GM18520 (cell line): ENCODE results near the gene TUBB.
"Not testable (repeated sequence)": the region's sequence is repeated elsewhere in the genome, so short reads cannot be mapped to it uniquely, and the experiment has no call there.

ENCODE experiments used
- ATAC-seq: cut with Tn5 transposase; IDR thresholded peaks from one replicate; pipeline ENCODE4 v1.9.1; 2021; ENCODE audit not compliant: unreplicated experiment

The TUBB gene

DNA sequence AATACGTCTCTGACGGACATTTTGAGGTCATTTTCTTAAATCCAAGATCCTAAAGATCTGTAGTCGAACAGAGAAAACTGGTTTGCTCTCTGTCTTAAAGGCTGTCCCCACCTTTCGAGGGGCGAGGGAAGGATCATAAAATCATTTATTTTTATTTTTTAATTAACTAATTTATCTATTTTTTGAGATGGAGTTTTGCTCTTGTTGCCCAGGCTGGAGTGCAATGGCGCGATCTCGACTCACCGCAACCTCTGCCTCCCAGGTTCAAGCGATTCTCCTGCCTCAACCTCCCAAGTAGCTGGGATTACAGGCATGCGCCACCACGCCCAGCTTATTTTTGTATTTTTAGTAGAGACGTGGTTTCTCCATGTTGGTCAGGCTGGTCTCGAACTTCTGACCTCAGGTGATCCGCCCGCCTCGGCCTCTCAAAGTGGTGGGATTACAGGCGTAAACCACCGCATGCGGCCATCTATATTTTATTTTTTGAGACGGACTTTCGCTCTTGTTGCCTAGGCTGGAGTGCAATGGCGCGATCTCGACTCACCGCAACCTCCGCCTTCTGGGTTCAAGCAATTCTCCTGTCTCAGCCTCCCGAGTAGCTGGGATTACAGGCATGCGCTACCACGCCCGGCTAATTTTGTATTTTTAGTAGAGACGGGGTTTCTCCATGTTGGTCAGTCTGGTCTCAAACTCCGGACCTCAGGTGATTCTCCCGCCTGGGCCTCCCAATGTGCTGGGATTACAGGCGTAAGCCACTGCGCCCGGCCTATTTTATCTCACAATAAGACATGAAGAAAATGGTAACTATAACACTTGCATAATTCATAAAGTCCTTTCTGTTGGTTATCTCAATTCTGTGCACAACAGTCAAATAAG lies 2.1 kb upstream of the TUBB start:
- ATAC-seq: not testable (repeated sequence)

DNA sequence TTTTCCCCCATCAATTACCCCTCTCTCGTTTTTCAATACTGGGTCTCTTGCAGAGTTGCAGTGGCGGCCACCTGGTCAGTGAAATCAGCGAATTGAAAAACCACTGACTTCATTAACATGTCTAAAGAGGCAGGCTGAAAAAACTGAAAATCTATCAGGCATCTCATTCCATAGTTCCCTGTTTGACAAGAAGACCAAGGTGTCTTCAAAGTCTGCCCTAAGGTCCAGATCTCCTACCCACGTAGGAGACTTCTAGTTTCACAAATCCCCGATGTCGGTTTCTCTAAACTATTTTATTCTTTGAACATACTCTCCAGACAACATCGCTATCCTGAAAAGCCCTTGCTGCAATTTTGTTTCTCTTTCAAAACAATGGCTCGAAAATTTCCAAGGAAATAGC lies 796 bp upstream of the TUBB start:
- no peak for ATAC-seq

DNA sequence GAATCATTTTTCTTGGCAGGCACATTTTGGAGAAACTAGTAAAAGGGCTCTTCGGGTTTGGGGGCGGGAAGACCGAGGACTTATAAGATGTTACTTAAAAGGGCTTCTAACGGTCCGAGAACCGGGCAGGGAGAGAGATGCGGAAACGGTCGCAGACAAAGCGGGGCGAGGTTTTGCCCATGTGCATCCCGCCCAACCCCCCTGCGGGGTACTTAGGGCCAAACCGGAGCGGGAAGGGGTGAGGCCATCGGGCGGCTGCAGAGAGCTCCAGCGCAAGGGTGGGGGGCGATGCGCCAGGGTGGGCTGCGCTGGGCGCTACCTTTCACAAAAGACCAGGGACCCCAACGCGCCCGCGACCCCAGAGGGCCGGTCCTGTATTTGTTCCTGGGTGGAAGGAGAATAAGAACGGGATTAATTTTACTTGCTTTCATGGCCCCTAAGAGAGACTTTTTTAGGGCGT lies 616 bp downstream of the TUBB start:
- no peak for ATAC-seq

DNA sequence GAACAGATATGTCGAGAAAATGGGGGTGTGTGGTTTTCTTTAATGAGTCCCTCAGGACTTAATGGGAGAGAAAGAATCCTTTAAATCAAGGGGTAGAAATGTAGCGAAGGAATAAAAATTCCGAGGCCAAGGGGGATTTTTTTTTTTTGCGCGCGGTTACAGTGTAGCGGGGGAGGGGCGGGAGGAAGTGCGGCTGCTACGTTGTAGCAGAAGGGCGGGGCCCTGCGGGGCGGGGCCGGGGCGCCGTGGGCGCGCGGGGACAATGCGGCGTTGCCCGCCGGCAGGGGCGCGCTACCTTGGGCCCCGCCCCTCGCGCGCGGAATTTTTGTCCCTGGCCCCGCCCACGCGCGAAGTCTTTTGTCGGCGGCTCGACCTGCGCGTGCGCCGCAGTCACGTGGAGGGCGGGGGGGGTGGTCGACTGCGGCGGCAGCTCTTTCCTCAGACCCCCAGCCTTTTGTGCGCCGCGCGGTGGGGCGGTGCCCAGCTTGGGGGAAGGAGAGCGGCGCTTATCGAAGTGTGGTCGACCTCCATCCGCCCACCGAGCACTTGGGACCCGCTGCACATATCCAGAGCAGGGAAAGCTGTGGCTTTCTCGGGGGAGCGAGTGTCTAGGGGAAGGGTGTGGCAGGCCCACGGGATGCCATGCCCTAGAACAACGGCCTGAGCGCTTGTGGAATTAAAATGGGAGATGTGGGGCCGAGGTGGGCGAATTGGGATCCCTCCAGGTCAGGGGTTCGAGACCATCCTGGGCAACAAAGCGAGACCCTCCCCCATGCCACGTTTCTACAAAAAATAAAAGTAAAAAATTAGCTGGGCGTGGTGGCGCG lies 1.3 kb downstream of the TUBB start:
- ATAC-seq: peak; percentile 13

DNA sequence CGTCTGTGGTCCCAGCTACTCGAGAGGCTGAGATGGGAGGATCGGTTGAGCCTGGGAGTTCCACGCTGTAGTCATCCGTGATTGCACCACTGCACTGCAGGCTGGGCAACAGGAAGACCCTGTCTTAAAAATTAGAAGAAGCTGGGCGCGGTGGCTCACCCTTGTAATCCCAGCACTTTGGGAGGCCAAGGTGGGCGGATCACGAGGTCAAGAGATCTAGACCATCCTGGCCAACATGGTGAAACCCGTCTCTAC lies 1.8 kb downstream of the TUBB start:
- ATAC-seq: not testable (repeated sequence)

DNA sequence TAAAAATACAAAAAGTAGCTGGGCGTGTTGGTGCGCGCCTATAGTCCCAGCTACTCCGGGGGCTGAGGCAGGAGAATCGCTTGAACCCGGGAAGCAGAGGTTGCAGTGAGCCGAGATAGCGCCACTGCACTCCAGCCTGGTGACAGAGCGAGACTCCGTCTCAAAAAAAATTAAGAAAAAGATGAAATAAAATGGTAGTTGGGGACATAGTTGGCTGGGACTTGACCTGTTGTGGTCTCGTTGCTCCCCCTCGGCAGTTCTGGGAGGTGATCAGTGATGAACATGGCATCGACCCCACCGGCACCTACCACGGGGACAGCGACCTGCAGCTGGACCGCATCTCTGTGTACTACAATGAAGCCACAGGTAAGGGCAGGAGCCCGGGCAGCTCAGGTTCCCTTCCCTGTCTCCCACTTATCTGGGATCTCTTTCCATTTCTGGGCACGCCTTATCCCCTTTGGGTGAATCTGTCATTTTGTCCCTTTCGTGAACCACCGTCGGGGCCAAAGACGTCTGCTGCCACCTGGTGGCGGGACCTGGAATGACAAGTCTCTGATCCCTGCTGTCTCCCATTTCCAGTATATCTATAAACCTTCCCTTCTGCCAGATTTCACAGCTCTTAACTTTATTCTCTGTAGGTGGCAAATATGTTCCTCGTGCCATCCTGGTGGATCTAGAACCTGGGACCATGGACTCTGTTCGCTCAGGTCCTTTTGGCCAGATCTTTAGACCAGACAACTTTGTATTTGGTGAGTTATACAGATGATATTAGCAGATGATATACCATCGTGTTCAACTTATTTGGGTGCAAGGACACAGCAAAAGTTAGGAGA lies 2.3 kb downstream of the TUBB start:
- no peak for ATAC-seq

DNA sequence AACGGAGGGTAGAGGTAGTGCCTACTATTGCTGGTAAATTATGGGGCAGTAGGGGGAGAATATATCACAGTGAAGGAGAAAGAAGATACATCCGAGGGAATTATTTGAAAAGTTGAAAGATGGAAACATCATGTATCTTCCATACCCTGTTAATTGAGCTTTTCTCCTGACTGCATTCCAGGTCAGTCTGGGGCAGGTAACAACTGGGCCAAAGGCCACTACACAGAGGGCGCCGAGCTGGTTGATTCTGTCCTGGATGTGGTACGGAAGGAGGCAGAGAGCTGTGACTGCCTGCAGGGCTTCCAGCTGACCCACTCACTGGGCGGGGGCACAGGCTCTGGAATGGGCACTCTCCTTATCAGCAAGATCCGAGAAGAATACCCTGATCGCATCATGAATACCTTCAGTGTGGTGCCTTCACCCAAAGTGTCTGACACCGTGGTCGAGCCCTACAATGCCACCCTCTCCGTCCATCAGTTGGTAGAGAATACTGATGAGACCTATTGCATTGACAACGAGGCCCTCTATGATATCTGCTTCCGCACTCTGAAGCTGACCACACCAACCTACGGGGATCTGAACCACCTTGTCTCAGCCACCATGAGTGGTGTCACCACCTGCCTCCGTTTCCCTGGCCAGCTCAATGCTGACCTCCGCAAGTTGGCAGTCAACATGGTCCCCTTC lies 3.1 kb downstream of the TUBB start:
- ATAC-seq: not testable (repeated sequence)

DNA sequence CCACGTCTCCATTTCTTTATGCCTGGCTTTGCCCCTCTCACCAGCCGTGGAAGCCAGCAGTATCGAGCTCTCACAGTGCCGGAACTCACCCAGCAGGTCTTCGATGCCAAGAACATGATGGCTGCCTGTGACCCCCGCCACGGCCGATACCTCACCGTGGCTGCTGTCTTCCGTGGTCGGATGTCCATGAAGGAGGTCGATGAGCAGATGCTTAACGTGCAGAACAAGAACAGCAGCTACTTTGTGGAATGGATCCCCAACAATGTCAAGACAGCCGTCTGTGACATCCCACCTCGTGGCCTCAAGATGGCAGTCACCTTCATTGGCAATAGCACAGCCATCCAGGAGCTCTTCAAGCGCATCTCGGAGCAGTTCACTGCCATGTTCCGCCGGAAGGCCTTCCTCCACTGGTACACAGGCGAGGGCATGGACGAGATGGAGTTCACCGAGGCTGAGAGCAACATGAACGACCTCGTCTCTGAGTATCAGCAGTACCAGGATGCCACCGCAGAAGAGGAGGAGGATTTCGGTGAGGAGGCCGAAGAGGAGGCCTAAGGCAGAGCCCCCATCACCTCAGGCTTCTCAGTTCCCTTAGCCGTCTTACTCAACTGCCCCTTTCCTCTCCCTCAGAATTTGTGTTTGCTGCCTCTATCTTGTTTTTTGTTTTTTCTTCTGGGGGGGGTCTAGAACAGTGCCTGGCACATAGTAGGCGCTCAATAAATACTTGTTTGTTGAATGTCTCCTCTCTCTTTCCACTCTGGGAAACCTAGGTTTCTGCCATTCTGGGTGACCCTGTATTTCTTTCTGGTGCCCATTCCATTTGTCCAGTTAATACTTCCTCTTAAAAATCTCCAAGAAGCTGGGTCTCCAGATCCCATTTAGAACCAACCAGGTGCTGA lies 3.9 kb downstream of the TUBB start:
- ATAC-seq: not testable (repeated sequence)

DNA sequence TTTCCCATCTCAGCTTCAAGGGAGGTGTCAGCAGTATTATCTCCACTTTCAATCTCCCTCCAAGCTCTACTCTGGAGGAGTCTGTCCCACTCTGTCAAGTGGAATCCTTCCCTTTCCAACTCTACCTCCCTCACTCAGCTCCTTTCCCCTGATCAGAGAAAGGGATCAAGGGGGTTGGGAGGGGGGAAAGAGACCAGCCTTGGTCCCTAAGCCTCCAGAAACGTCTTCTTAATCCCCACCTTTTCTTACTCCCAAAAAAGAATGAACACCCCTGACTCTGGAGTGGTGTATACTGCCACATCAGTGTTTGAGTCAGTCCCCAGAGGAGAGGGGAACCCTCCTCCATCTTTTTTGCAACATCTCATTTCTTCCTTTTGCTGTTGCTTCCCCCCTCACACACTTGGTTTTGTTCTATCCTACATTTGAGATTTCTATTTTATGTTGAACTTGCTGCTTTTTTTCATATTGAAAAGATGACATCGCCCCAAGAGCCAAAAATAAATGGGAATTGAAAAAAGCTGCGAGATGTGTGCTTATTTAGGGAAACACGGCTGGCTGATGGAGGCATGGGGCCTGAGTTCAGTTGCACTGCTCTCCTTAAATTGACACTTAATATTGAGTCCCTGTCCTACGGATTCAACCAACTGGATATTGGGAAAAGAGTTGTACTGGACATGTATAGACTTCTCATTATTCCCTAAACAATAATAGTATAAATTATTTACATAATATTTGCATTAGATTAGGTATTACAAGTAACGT lies 4.9 kb downstream of the TUBB start:
- no peak for ATAC-seq

DNA sequence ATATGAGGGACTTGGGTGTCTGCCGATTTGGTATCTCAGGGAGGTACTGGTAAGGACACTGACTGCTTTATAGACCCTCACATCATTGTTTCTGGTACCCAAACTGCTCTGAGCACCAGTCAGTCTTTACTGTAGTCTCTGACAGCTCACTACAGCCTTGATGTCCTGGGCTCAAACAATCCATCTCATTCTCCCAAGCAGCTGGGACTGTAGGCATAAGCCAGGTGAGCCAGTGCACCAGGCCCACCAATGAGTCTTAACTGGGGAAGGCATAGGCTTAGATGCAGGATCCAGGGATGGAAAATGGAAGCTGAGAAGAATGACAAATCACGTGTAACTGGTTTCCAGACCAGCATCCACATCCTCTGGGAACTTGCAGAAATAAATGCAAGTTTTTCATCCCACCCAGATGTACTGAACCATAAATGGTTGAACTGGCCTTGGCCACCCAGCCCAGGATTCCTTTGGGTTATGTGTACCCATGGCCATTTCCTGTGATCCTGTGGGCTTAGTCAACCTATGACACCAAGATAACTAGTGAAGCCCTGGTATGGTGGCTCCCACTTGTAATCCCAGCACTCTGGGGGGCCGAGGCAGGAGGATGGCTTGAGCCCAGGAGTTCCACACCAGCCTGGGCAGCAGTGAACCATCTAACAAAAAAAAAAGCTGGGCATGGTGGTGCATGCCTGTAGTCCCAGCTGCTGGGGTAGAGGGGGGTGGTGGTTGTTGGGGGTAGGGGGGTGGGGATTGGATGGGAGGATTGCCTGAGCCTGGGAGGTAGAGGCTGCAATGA lies 5.8 kb downstream of the TUBB start:
- ATAC-seq: no peak

DNA sequence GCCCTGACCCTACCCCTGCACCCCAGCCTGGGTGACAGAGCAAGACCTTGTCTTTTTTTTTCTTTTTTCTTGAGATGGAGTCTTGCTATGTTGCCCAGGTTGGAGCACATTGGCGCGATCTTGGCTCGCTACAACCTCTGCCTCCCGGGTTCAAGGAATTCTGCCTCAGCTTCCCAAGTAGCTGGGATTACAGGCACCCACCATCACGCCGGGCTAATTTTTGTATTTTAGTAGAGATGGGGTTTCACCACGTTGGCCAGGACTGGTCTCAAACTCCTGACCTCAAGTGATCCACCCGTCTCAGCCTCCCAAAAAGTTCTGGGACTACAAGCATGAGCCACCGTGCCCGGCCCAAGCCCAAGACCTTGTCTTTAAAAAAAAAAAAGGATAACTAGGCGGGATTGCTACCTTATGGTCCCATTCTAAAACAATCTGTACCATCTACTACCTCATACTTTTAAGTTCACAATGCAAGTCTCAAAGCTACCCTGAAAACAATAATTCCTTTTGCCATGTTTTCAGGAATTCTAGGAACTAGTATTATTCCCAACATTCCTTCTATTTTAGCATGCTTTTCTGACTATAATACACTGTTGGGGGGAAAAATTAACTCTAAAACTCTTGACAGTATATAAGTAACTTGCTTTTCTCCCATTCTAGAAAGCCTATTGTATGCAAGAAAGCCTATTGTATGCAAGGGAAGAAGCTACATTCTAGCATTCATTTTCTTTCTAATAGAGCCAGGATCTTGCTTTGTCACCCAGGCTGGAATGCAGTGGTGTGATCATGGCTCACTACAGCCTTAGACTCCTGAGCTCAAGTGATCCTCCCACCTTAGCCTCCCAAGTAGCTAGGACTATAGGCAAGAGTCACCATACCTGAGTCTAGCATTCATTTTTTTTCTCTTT lies 6.6 kb downstream of the TUBB start:
- no peak for ATAC-seq

DNA sequence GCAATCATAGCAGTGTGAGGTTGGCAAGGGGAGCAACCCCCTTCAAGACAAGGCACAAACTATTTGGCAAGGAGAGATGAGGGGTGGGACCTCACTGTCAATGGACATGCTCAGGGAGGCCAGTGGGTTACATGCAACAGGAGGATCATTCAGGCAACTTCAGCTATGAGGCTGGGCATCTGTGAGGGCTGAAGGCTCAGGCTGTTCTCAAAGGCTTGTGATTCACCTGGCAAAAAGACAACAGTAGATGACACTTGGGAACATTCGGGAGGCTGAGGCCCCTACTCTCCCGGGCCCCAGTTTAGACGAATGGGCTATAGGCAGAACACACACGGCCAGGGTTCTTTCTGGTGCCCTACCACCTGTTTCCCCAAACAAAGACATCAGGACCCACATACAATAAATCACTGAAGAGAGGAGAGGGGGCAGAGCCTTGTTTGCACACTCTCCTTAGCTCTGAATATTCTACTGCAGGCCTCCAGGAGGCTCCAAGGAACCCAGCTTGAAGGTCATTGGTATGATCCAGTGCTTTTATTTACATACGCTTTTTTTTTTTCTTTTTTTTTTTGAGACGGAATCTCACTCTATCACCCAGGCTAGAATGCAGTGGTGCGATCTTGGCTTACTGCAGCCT lies 7.9 kb downstream of the TUBB start:
- no peak for ATAC-seq

DNA sequence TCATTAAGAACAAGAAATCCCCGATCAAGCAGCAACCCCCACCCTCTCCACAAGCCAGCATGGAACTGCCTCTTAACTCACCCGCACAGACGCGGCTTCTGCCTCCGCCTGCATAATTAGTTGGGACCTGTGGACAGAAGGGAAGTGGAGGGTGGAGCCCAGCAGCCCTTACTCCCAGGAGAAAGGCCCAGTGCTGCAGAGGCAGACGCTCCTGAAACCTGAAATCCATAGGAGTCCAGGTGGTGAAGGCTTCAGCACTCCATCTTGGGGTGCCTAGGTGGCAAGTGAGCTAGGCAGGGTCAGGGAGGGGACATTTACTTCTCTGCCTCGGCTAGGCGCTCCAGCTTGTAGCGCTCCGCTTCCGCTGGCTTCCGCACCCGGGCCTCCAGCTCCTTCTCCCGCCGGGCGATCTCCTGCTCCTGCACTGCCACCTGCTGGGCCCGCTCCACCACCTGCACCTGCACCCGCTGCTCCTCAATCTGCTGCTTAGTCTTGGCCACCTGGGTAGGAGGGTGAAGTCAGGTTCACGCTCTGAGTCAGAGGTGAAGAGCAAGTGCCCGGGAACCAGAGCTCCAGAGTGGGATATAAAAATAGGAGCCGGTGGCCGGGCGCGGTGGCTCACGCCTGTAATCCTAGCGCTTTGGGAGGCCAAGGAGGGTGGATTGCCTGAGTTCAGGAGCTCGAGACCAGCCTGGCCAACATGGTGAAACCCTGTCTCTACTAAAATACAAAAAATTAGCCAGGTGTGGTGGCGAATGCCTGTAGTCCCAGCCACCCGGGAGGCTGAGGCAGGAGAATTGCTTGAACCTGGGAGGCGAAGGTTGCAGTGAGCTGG lies 10.7 kb downstream of the TUBB start:
- peak; percentile 55 for ATAC-seq

DNA sequence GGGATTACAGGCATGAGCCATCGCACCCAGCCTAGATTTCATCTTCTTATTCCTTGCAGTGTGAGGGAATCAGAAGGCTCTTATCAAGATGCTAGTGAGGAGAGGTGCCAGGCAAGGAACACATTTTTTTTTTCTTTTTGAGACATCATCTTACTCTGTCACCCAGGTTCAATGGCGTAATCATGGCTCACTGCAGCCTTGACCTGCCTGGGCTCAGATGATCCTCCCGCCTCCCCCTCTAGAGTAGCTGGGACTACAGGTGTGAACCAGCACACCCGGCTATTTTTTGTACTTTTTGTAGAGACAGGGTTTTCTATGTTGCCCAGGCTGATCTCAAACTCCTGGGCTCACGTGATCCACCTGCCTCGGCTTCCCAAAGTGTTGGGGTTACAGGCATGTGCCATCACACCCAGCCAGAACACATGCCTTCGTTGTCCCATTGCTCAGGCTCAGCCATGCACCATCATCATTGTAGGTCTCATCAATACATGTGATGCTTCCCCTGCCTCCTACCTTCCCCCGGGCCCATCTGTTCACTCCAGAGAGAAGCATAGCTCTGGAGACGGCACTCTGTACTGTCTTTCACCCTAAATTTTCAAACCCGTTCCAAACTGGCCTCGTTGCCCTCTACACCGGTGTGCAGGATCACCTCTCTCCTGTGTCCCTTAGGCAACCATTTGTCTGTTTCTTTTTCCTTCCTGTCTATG lies 12.2 kb downstream of the TUBB start:
- no peak for ATAC-seq

DNA sequence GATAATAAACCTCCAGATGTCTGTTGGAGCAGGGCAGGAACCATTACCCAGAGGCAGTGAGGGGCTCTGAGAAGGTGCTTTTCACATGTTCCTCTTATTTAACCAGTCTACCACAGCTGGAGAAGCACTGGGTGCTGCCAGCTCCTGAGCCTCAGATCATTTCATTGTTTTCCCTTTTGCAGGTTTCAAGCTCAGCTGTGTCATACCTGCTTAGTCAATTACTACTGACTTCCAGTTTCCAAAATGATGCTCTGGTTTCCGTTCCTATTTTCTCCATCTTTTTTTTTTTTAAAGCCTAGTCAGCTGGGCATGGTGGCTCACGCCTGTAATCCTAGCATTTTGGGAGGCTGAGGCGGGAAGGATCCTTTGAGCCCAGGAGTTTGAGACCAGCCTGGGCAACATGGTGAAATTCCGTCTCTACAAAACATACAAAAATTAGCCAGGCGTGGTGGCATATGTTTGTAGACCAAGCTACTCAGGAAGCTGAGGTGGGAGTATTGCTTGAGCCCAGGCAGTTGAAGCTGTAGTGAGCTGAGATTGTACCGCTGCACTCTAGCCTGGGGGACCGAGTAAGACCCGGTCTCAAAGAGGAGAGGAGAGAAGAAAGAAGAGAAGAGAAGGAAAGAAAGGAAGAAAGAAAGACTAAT lies 15.6 kb downstream of the TUBB start:
- no peak for ATAC-seq
